PFSK-1 (cell line): ENCODE measurements around the gene RAB30. TPM values are rescaled to one million over a fixed set of nuclear protein-coding genes. Genes with fewer than 3 reads are reported as not detected.

Experiments
- FOXP2 ChIP-seq: optimal IDR thresholded peaks from 2 replicates; pipeline ENCODE3; 2011; ENCODE audit warnings: borderline replicate concordance, control low read depth, inconsistent platforms; ENCODE audit not compliant: insufficient read depth; ENCODE audit errors: extremely low read length, extremely low read depth
- POLR2AphosphoS5 ChIP-seq: IDR thresholded peaks from 2 replicates; pipeline ENCODE4 v1.6.1; 2012; ENCODE audit warnings: low read depth, mild to moderate bottlenecking, control low read depth, low read length, moderate library complexity
- SIN3A ChIP-seq: IDR thresholded peaks from 2 replicates; pipeline ENCODE4 v1.6.1; 2012; ENCODE audit warnings: mild to moderate bottlenecking, low read length, moderate library complexity, borderline replicate concordance; ENCODE audit not compliant: insufficient read depth
- TAF1 ChIP-seq: IDR thresholded peaks from 2 replicates; pipeline ENCODE4 v1.6.1; 2012; ENCODE audit warnings: low read length, control low read depth, borderline replicate concordance; ENCODE audit not compliant: insufficient read depth
- polyA plus RNA-seq: library from polyadenylated mRNA; unstranded; fragments of >200 nt; gene quantifications from one replicate; pipeline ENCODE4 v1.2.1, GENCODE V29; 2012; ENCODE audit warnings: low read depth, missing spikeins; ENCODE audit not compliant: insufficient read length
- TF ChIP-seq, protein P1 (sequence below), 2 experiments: IDR thresholded peaks; 2 replicates each; pipeline versions ENCODE4 v1.6.1 to v1.8.0; 2011 to 2012; ENCODE audit warnings: low read depth in 2 of 2, low read length in 2 of 2, control low read depth in 1 of 2, inconsistent platforms in 1 of 2, mild to moderate bottlenecking in 1 of 2, moderate library complexity in 1 of 2; ENCODE audit not compliant: insufficient read depth in 1 of 2

The RAB30 gene, protein sequence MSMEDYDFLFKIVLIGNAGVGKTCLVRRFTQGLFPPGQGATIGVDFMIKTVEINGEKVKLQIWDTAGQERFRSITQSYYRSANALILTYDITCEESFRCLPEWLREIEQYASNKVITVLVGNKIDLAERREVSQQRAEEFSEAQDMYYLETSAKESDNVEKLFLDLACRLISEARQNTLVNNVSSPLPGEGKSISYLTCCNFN
- polyA plus RNA-seq = 10.8 TPM

DNA sequence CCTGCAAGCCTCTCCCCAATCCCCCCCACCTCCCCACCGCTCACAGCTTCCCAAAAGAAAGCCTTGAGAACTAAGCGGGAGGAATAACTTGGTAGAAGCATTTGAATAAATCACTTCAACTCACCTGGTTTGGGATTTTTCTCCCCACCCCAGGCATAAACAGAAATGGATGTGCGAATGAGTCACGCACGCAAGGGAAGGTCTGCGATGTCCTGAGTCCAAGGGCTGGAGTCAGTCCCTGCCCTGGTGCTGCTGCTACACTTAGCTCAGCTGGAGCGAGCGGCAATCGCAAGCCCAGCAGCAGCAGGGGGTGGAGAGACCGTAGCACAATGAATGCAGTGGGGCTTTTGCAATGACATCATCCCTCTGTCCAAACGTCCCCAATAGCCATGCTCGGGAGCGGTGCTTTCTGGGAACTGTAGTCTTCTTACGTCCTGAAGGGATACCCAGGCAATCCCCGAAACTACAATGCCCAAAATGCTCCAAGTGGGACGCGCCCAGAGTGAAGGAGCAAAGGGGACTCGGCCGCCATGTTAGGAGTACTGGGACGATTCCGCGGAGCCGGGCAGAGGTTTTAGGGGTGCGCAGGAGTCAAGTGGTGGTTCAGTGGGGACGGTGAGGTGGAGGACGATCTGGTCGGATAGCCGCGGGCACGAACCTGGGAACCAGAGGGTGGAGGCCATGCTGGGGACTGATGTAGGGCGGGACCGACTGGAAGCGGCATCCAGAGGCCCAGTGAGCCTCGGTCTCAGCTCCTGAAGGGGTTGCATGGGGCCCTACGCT is at the start of gene RAB30:
Gene RAB30, minus strand, starts transcription at position 331 of the 783 bp plus-strand sequence. CDS start 74,581 bp downstream, outside the sequence.
- TF ChIP-seq TAF1 (peak; percentile 95), SIN3A (peak; percentile 97; the same call in 1 of the 2 replicates), FOXP2 (peak; percentile 85), POLR2AphosphoS5 (peak; percentile 99)
- TF ChIP-seq, protein P1, sequence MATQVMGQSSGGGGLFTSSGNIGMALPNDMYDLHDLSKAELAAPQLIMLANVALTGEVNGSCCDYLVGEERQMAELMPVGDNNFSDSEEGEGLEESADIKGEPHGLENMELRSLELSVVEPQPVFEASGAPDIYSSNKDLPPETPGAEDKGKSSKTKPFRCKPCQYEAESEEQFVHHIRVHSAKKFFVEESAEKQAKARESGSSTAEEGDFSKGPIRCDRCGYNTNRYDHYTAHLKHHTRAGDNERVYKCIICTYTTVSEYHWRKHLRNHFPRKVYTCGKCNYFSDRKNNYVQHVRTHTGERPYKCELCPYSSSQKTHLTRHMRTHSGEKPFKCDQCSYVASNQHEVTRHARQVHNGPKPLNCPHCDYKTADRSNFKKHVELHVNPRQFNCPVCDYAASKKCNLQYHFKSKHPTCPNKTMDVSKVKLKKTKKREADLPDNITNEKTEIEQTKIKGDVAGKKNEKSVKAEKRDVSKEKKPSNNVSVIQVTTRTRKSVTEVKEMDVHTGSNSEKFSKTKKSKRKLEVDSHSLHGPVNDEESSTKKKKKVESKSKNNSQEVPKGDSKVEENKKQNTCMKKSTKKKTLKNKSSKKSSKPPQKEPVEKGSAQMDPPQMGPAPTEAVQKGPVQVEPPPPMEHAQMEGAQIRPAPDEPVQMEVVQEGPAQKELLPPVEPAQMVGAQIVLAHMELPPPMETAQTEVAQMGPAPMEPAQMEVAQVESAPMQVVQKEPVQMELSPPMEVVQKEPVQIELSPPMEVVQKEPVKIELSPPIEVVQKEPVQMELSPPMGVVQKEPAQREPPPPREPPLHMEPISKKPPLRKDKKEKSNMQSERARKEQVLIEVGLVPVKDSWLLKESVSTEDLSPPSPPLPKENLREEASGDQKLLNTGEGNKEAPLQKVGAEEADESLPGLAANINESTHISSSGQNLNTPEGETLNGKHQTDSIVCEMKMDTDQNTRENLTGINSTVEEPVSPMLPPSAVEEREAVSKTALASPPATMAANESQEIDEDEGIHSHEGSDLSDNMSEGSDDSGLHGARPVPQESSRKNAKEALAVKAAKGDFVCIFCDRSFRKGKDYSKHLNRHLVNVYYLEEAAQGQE (IDR thresholded peaks at IDR 0.05; ENCODE audit: insufficient read depth in 1 of 2, low read depth in 2 of 2, low read length in 2 of 2) = peak in 1 of 2 experiments; percentile 34; a peak in 1 of 4 replicates

DNA sequence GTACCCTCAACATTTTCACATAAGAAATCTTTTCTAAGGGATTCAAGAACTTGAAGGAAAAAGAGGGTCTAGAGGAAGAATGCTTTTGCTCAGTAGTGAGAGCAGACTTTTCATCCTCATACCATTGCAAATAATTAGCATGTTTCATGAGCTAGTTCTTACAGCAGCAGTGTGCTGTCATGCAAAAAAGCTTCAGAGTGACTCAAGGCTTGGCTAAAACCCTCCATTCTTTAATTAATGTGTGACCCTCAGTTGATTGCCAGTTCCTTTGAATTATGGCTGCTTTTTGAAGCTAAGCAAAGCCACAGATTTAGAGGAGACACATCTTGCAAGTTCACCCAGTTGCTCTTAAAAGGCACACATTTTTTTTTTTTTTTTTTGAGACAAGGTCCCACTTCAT is 48.6 kb upstream of the RAB30 start:
- TF ChIP-seq SIN3A (no peak), TAF1 (no peak), POLR2AphosphoS5 (no peak), FOXP2 (no peak)
- TF ChIP-seq, protein P1 (IDR thresholded peaks at IDR 0.05; ENCODE audit: insufficient read depth in 1 of 2, low read depth in 2 of 2, low read length in 2 of 2) = no peak

DNA sequence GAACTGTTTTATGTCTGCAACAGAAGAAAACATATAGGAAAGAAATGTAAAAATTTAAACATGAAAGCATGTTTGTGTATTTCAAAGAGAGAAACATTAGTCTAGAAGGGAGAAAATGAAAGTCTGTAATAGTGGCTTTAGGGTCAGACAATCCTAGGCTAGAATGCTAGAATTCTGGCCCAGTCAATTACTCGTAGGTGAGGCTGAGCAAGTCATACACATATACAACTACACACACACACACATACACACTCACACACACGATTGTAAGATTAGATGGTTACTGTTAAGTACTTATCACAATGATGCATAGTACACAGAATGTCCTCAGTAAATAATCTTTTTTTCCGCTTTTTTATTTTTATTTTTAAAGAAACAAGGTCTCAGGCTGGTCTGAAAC is 47.5 kb upstream of the RAB30 start:
- no peak for TF ChIP-seq FOXP2
- TF ChIP-seq, protein P1 (IDR thresholded peaks at IDR 0.05; ENCODE audit: insufficient read depth in 1 of 2, low read depth in 2 of 2, low read length in 2 of 2) = no peak
- TF ChIP-seq TAF1 = no peak
- no peak for TF ChIP-seq POLR2AphosphoS5
- TF ChIP-seq SIN3A = no peak

DNA sequence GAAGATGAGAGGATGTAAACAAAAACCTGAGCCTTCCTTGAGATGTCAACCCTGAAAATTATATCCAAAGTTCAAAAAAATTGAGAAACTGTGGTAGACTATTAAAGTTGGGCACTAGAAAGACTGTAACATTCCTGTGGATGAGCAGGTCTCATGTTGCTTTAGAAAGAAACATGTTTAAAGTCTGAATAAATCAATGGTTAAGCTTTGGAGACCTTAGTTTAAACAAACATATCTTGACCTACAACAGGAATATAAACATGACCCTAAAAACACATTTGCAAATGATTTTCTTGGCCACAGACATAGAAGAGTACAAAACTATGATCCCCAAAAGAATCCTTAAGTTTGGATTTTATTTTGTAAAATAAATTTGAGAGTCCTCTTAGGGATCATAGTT is 47.1 kb upstream of the RAB30 start:
- TF ChIP-seq, protein P1 (IDR thresholded peaks at IDR 0.05; ENCODE audit: insufficient read depth in 1 of 2, low read depth in 2 of 2, low read length in 2 of 2) = no peak
